ENCODE measurements around the gene USF2. TPM values are rescaled to one million over a fixed set of nuclear protein-coding genes. Genes with fewer than 3 reads are reported as not detected.

Gene USF2
- total RNA-seq, 3 donors from 2014 or later, result 72.7 to 117 (median 77.3) TPM

GRCh38 chr19:35267353-35267817 is 1.4 kb upstream of the USF2 start:
- peak in 1 of 3 donors; percentile 28 for TF ChIP-seq POLR2AphosphoS5 (IDR thresholded peaks at IDR 0.05)
- no peak for TF ChIP-seq CTCF (IDR thresholded peaks at IDR 0.05)
- TF ChIP-seq POLR2A (IDR thresholded peaks at IDR 0.05), result no peak
- H3K4me1 ChIP-seq, result peaks cover 8 to 25% of the 10 kb centered on the region in 2 donors
- no peaks in the 10 kb centered on the region for H3K36me3 ChIP-seq
- peak overlapping the region; percentile 66 to 94 (median 73) for H3K4me3 ChIP-seq
- DNase-seq (ENCODE audit: low spot score in 2 of 2), result peak in 1 of 2 donors; percentile 41
- intact Hi-C loops (cut with DNase I; ENCODE audit: low total_unique reads), result loop anchor here (2.0 to 10.0 kb wide), 3 partner anchors 19 to 875 kb away; partner anchors contain the start of genes CAPNS1, FXYD5 and LSR
- H3K27ac ChIP-seq, result peak overlapping the region; percentile 90 to 95
- no peaks in the 10 kb centered on the region for H3K9me3 ChIP-seq
- no peaks in the 10 kb centered on the region for H3K27me3 ChIP-seq

- Histone ChIP-seq H3K4me1 (peaks cover 8 to 19% of the 10 kb centered on the region in 2 donors), H3K36me3 (no peaks in the 10 kb centered on the region), H3K9me3 (no peaks in the 10 kb centered on the region), H3K27ac (peak overlapping the region; percentile 90 to 95), H3K27me3 (no peaks in the 10 kb centered on the region), H3K4me3 (peak overlapping the region; percentile 66 to 94 (median 73))
- intact Hi-C loops (cut with DNase I; ENCODE audit: low total_unique reads), result loop anchor here (2.0 to 10.0 kb wide), 3 partner anchors 19 to 874 kb away; partner anchors contain the start of genes CAPNS1, FXYD5 and LSR
- TF ChIP-seq CTCF (IDR thresholded peaks at IDR 0.05) (no peak), POLR2AphosphoS5 (IDR thresholded peaks at IDR 0.05) (peak in 2 of 3 donors; percentile 33 to 53), POLR2A (IDR thresholded peaks at IDR 0.05) (no peak)
- DNase-seq (ENCODE audit: low spot score in 2 of 2), result peak; percentile 57 to 69
Measured at GRCh38 chr19:35267818-35268535, 785 bp upstream of the USF2 start.

GRCh38 chr19:35269438-35270117 is 816 bp downstream of the USF2 start:
- intact Hi-C loops (cut with DNase I; ENCODE audit: low total_unique reads), result loop anchor here (5.0 to 10.0 kb wide), 2 partner anchors 115 to 873 kb away; partner anchors contain the start of genes CAPNS1 and FXYD5
- Histone ChIP-seq H3K4me1 (peaks cover 5 to 18% of the 10 kb centered on the region in 2 donors), H3K9me3 (no peaks in the 10 kb centered on the region), H3K27ac (peak overlapping the region; percentile 84 to 95), H3K27me3 (no peaks in the 10 kb centered on the region), H3K36me3 (peaks cover 5% of the 10 kb centered on the region), H3K4me3 (peak overlapping the region; percentile 66 to 94 (median 73))
- TF ChIP-seq CTCF (IDR thresholded peaks at IDR 0.05) (peak; percentile 27 to 63 (median 46)), POLR2A (IDR thresholded peaks at IDR 0.05) (no peak), POLR2AphosphoS5 (IDR thresholded peaks at IDR 0.05) (peak in 2 of 3 donors; percentile 8 to 36)
- peak; percentile 81 to 88 for DNase-seq (ENCODE audit: low spot score in 2 of 2)

GRCh38 chr19:35270381-35270811 is 1.6 kb downstream of the USF2 start:
- intact Hi-C loops (cut with DNase I; ENCODE audit: low total_unique reads), result no loop called here
- Histone ChIP-seq H3K27me3 (no peaks in the 10 kb centered on the region), H3K4me1 (peaks cover 0 to 14% of the 10 kb centered on the region in 2 donors), H3K27ac (peak overlapping the region; percentile 84 to 95), H3K36me3 (peaks cover 5% of the 10 kb centered on the region), H3K4me3 (peak overlapping the region in 1 of 3 donors; percentile 73), H3K9me3 (no peaks in the 10 kb centered on the region)
- DNase-seq (ENCODE audit: low spot score in 2 of 2), result no peak
- no peak for TF ChIP-seq POLR2A (IDR thresholded peaks at IDR 0.05)
- no peak for TF ChIP-seq POLR2AphosphoS5 (IDR thresholded peaks at IDR 0.05)
- no peak for TF ChIP-seq CTCF (IDR thresholded peaks at IDR 0.05)
